Measurements from ENCODE around the gene TLR7.

TLR7 gene

DNA sequence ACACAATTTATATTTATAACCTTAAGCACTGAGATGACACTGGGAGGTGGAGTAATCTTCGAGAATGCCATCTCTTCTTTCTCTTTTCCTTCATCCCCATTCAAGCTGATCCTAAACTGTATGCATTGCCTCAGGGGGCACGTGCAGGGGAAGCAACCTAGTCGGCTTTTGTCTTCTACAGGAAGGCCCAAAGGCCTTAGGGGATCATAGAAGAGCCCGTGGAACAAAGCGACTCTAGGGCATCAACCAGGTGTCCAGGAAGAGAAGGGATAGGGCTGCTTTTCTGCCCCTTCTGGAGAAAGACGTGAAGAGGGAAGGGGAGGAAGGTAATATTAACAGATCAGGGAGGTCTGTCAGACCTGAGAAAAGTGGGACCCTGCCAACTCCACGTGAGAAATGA is 32.6 kb downstream of the TLR7 start:
- Mint-ChIP-seq H3K36me3 (ENCODE audit: low read depth) (no peaks in the 10 kb centered on the region), H3K9me3 (no peaks in the 10 kb centered on the region), H3K4me1 (ENCODE audit: low read depth) (peaks cover 6% of the 10 kb centered on the region), H3K27me3 (ENCODE audit: low read depth) (no peaks in the 10 kb centered on the region), H3K4me3 (no peak overlapping the region), H3K27ac (no peak overlapping the region)

DNA sequence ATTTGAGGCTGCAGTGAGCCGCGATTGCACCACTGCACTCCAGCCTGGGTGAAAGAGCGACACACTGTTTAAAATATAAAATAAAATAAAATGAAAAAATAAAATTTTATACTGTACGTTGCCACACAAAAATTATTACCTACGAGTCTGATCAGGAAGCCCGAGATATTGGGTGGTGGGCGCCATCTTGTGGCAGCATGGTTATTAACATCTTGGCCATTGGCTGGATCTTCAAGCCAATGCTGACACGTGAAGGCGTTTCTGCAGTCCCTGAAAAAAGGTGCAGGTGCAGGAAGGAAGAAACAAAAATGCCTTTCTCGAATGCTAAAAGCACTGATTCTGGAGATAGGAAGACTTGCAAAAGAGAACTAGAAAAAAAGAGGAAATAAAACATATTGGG is 34.6 kb downstream of the TLR7 start:
- Mint-ChIP-seq H3K9me3 (no peaks in the 10 kb centered on the region), H3K27ac (no peak overlapping the region), H3K4me1 (ENCODE audit: low read depth) (peaks cover 5% of the 10 kb centered on the region), H3K36me3 (ENCODE audit: low read depth) (no peaks in the 10 kb centered on the region), H3K4me3 (no peak overlapping the region), H3K27me3 (ENCODE audit: low read depth) (no peaks in the 10 kb centered on the region)

- peaks cover 5% of the 10 kb centered on the region for H3K4me1 Mint-ChIP-seq (ENCODE audit: low read depth)
- H3K27me3 Mint-ChIP-seq (ENCODE audit: low read depth) = no peaks in the 10 kb centered on the region
- no peaks in the 10 kb centered on the region for H3K36me3 Mint-ChIP-seq (ENCODE audit: low read depth)
- H3K4me3 Mint-ChIP-seq = no peak overlapping the region
- H3K9me3 Mint-ChIP-seq = no peaks in the 10 kb centered on the region
- no peak overlapping the region for H3K27ac Mint-ChIP-seq
Observed at GRCh38 chrX:12903646-12904045, 36.8 kb downstream of the TLR7 start.

DNA sequence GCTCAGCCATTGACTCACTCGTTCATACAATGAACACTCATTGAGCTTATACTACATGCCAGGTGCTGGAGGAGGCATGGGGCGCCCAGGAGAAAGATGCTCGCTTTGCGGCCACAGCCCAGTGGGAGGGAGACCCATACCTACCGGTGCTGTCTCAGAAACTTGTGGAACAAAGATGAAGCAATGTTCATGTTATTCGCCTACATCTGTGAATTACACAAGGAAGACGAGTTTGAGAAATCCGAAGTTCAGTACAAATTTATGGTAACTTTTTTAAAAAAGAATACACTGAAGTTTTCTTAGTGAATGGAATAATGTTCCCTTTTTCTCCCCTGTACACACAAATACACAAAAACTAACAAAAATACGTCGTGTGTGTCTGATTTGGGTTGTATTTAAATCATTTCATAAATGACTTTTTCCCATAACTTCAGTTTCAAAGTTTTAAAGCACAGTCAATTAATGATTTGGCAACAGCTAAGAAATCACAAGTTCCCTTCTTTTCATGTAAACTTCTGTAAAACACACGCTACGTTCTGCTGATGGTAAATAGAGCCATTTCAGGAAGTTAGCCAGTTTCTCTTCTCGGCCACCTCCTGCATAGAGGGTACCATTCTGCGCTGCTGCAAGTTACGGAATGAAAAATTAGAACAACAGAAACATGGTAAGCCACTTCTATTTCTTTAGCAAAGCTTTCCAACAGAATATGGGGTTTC is 39.3 kb downstream of the TLR7 start, which contains the start of gene TLR8:
TLR8 (plus strand) TSS at position 575 of the 716 bp plus-strand sequence; CDS start at position 662, 87 bp downstream.
- H3K27ac Mint-ChIP-seq = no peak within 1 kb of the TSS
- H3K4me3 Mint-ChIP-seq = no peak within 1 kb of the TSS

DNA sequence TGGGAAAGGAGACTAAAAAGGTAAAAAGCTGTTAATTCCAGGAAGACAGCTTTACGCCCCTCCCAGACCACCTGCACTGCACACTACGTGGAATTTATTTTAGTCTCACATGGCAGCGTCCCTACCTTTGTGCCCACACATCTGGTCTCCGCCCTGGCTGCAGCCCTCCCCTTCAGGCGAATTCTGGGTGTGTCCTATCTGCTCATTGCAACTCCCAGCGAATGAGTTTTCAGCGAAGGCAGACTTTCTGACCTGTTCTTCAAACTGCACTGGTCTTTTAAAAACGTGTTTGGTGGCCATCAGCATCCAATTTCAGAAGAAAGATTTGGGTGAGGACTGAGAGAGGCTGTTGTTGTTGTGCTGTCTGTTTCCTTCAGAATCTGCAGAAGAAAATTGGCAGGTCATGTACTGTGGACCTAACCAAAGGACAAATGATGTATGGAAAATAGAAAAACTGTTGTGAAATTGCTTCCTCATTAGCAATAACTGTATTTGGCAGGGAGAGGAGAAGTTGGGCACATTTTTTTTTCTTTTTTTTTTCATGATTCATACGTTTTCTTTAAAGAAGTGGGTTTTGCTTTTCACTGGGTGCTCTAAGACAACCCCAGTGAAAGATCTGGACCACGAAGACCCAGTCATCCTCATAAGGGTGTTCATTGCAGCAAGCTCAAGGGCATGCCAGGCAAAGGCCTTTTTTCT is 43.7 kb downstream of the TLR7 start:
- Mint-ChIP-seq H3K4me1 (ENCODE audit: low read depth) (peaks cover 13% of the 10 kb centered on the region), H3K27me3 (ENCODE audit: low read depth) (no peaks in the 10 kb centered on the region), H3K4me3 (no peak overlapping the region), H3K36me3 (ENCODE audit: low read depth) (no peaks in the 10 kb centered on the region), H3K9me3 (no peaks in the 10 kb centered on the region), H3K27ac (no peak overlapping the region)

More for the DNA sequence above, 39.3 kb downstream of the TLR7 start, which contains the start of gene TLR8:
- no peaks in the 10 kb centered on the region for H3K27me3 Mint-ChIP-seq (ENCODE audit: low read depth)
- H3K9me3 Mint-ChIP-seq = no peaks in the 10 kb centered on the region
- H3K4me1 Mint-ChIP-seq (ENCODE audit: low read depth) = peaks cover 10% of the 10 kb centered on the region
- no peaks in the 10 kb centered on the region for H3K36me3 Mint-ChIP-seq (ENCODE audit: low read depth)

DNA sequence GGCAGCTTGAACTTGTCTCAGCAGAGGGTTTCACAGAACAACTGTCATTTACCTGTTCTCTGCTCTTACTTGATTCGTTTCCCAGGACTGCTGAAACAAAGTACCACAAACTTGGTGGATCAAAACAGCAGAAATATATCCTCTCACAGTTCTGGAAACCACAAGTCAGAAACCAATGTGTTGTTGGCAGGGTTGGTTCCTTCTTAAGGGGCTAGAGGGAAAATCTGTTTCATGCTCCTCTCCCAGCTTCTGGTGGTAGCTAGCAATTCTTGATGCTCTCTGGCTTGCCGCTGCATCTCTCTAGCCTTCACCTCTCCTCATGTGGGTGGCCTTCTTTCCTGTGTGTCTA is 44.2 kb downstream of the TLR7 start:
- no peak overlapping the region for H3K4me3 Mint-ChIP-seq
- H3K27me3 Mint-ChIP-seq (ENCODE audit: low read depth) = no peaks in the 10 kb centered on the region
- no peaks in the 10 kb centered on the region for H3K9me3 Mint-ChIP-seq
- peaks cover 13% of the 10 kb centered on the region for H3K4me1 Mint-ChIP-seq (ENCODE audit: low read depth)
- no peak overlapping the region for H3K27ac Mint-ChIP-seq
- H3K36me3 Mint-ChIP-seq (ENCODE audit: low read depth) = no peaks in the 10 kb centered on the region

- H3K4me3 Mint-ChIP-seq = no peak overlapping the region
- no peaks in the 10 kb centered on the region for H3K9me3 Mint-ChIP-seq
- no peaks in the 10 kb centered on the region for H3K36me3 Mint-ChIP-seq (ENCODE audit: low read depth)
- H3K27me3 Mint-ChIP-seq (ENCODE audit: low read depth) = no peaks in the 10 kb centered on the region
- peaks cover 13% of the 10 kb centered on the region for H3K4me1 Mint-ChIP-seq (ENCODE audit: low read depth)
- H3K27ac Mint-ChIP-seq = no peak overlapping the region
Observed at GRCh38 chrX:12912791-12913482, 46.1 kb downstream of the TLR7 start.

- H3K36me3 Mint-ChIP-seq (ENCODE audit: low read depth) = no peaks in the 10 kb centered on the region
- H3K9me3 Mint-ChIP-seq = no peaks in the 10 kb centered on the region
- no peaks in the 10 kb centered on the region for H3K4me1 Mint-ChIP-seq (ENCODE audit: low read depth)
- H3K27ac Mint-ChIP-seq = no peak overlapping the region
- H3K4me3 Mint-ChIP-seq = no peak overlapping the region
- no peaks in the 10 kb centered on the region for H3K27me3 Mint-ChIP-seq (ENCODE audit: low read depth)
Observed at GRCh38 chrX:12917753-12918152, 50.9 kb downstream of the TLR7 start.

DNA sequence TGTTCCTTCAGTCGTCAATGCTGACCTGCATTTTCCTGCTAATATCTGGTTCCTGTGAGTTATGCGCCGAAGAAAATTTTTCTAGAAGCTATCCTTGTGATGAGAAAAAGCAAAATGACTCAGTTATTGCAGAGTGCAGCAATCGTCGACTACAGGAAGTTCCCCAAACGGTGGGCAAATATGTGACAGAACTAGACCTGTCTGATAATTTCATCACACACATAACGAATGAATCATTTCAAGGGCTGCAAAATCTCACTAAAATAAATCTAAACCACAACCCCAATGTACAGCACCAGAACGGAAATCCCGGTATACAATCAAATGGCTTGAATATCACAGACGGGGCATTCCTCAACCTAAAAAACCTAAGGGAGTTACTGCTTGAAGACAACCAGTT is 52.2 kb downstream of the TLR7 start:
- H3K9me3 Mint-ChIP-seq = no peaks in the 10 kb centered on the region
- H3K27me3 Mint-ChIP-seq (ENCODE audit: low read depth) = peaks cover 4% of the 10 kb centered on the region
- H3K4me3 Mint-ChIP-seq = no peak overlapping the region
- no peaks in the 10 kb centered on the region for H3K36me3 Mint-ChIP-seq (ENCODE audit: low read depth)
- no peaks in the 10 kb centered on the region for H3K4me1 Mint-ChIP-seq (ENCODE audit: low read depth)
- no peak overlapping the region for H3K27ac Mint-ChIP-seq

- Mint-ChIP-seq H3K4me1 (ENCODE audit: low read depth) (no peaks in the 10 kb centered on the region), H3K27ac (no peak overlapping the region), H3K27me3 (ENCODE audit: low read depth) (peaks cover 4% of the 10 kb centered on the region), H3K9me3 (no peaks in the 10 kb centered on the region), H3K36me3 (ENCODE audit: low read depth) (no peaks in the 10 kb centered on the region), H3K4me3 (no peak overlapping the region)
Observed at GRCh38 chrX:12919620-12920019, 52.7 kb downstream of the TLR7 start.

GRCh38 chrX:12920990-12921389 is 54.1 kb downstream of the TLR7 start:
- Mint-ChIP-seq H3K4me1 (ENCODE audit: low read depth) (no peaks in the 10 kb centered on the region), H3K4me3 (no peak overlapping the region), H3K27me3 (ENCODE audit: low read depth) (peaks cover 10% of the 10 kb centered on the region), H3K27ac (no peak overlapping the region), H3K36me3 (ENCODE audit: low read depth) (no peaks in the 10 kb centered on the region), H3K9me3 (peaks cover 4% of the 10 kb centered on the region)

DNA sequence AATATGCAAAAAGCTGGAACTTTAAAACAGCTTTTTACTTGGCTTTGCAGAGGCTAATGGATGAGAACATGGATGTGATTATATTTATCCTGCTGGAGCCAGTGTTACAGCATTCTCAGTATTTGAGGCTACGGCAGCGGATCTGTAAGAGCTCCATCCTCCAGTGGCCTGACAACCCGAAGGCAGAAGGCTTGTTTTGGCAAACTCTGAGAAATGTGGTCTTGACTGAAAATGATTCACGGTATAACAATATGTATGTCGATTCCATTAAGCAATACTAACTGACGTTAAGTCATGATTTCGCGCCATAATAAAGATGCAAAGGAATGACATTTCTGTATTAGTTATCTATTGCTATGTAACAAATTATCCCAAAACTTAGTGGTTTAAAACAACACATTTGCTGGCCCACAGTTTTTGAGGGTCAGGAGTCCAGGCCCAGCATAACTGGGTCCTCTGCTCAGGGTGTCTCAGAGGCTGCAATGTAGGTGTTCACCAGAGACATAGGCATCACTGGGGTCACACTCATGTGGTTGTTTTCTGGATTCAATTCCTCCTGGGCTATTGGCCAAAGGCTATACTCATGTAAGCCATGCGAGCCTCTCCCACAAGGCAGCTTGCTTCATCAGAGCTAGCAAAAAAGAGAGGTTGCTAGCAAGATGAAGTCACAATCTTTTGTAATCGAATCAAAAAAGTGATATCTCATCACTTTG is 55.2 kb downstream of the TLR7 start:
- no peaks in the 10 kb centered on the region for H3K36me3 Mint-ChIP-seq (ENCODE audit: low read depth)
- H3K4me3 Mint-ChIP-seq = no peak overlapping the region
- H3K27ac Mint-ChIP-seq = no peak overlapping the region
- H3K9me3 Mint-ChIP-seq = peaks cover 4% of the 10 kb centered on the region
- H3K4me1 Mint-ChIP-seq (ENCODE audit: low read depth) = no peaks in the 10 kb centered on the region
- peaks cover 10% of the 10 kb centered on the region for H3K27me3 Mint-ChIP-seq (ENCODE audit: low read depth)

DNA sequence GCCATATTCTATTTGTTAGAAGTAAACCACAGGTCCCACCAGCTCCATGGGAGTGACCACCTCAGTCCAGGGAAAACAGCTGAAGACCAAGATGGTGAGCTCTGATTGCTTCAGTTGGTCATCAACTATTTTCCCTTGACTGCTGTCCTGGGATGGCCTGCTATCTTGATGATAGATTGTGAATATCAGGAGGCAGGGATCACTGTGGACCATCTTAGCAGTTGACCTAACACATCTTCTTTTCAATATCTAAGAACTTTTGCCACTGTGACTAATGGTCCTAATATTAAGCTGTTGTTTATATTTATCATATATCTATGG is 55.7 kb downstream of the TLR7 start:
- Mint-ChIP-seq H3K4me3 (no peak overlapping the region), H3K4me1 (ENCODE audit: low read depth) (no peaks in the 10 kb centered on the region), H3K36me3 (ENCODE audit: low read depth) (no peaks in the 10 kb centered on the region), H3K27me3 (ENCODE audit: low read depth) (peaks cover 10% of the 10 kb centered on the region), H3K9me3 (peaks cover 4% of the 10 kb centered on the region), H3K27ac (no peak overlapping the region)

- Mint-ChIP-seq H3K36me3 (ENCODE audit: low read depth) (no peaks in the 10 kb centered on the region), H3K9me3 (peaks cover 4% of the 10 kb centered on the region), H3K27me3 (ENCODE audit: low read depth) (peaks cover 5% of the 10 kb centered on the region), H3K4me1 (ENCODE audit: low read depth) (peaks cover 2% of the 10 kb centered on the region), H3K4me3 (no peak overlapping the region), H3K27ac (no peak overlapping the region)
Observed at GRCh38 chrX:12929701-12930100, 62.8 kb downstream of the TLR7 start.
